HL-60 (cell line): ENCODE results near the gene SCGB1D2.
A peak's percentile ranks its signal among the peaks of the same experiment; 100 is the strongest.
"Not testable (repeated sequence)": the region's sequence is repeated elsewhere in the genome, so short reads cannot be mapped to it uniquely, and the experiment has no call there.

Source experiments
- DNase-seq, 2 experiments: peaks; one replicate each; pipeline ENCODE4 v3.0.0-alpha.2; 2010 to 2020; ENCODE audit warnings: low read depth in 1 of 2, low spot score in 1 of 2
- H3K27ac ChIP-seq: fragments of 250-450 bp; sonication (Bioruptor Pico); replicated peaks from 2 replicates; pipeline ENCODE4 v1.5.1; 2020; ENCODE audit warnings: mild to moderate bottlenecking, moderate library complexity
- H3K27me3 ChIP-seq: fragments of 250-450 bp; sonication (Bioruptor Pico); 2 replicates; pipeline ENCODE4 v1.5.1; 2021; ENCODE audit warnings: mild to moderate bottlenecking, moderate library complexity; ENCODE audit not compliant: insufficient read depth, poor library complexity, severe bottlenecking
- H3K4me3 ChIP-seq: replicated peaks from 2 replicates; pipeline ENCODE4 v1.5.1; 2011; ENCODE audit warnings: mild to moderate bottlenecking, control low read depth, low read length; ENCODE audit not compliant: insufficient read depth
- CTCF ChIP-seq: IDR thresholded peaks from one replicate; pipeline ENCODE4 v1.5.1; 2011; ENCODE audit warnings: low read length, control low read depth, inconsistent platforms; ENCODE audit not compliant: insufficient read depth
- GABPA ChIP-seq: IDR thresholded peaks from 2 replicates; pipeline ENCODE4 v1.6.1; 2012; ENCODE audit warnings: low read depth
- POLR2AphosphoS5 ChIP-seq: IDR thresholded peaks from 2 replicates; pipeline ENCODE4 v1.6.1; 2012; ENCODE audit warnings: low read depth
- REST ChIP-seq: IDR thresholded peaks from 2 replicates; pipeline ENCODE4 v1.6.1; 2012; ENCODE audit warnings: low read depth; ENCODE audit not compliant: insufficient replicate concordance
- SPI1 ChIP-seq: IDR thresholded peaks from 2 replicates; pipeline ENCODE4 v1.6.1; 2012; ENCODE audit warnings: low read depth, mild to moderate bottlenecking, borderline replicate concordance

SCGB1D2 gene

GRCh38 chr11:62205441-62205840, 36.6 kb upstream of the SCGB1D2 start:
- no peak for TF ChIP-seq REST
- TF ChIP-seq SPI1 = no peak
- TF ChIP-seq CTCF = no peak
- TF ChIP-seq POLR2AphosphoS5 = no peak
- TF ChIP-seq GABPA = no peak
- H3K27me3 ChIP-seq = no peaks in the 10 kb centered on the region
- no peak for DNase-seq
- H3K4me3 ChIP-seq = no peak overlapping the region
- no peak overlapping the region for H3K27ac ChIP-seq

GRCh38 chr11:62206276-62207066, 35.6 kb upstream of the SCGB1D2 start:
- not testable (repeated sequence) for H3K27ac ChIP-seq, H3K27me3 ChIP-seq, H3K4me3 ChIP-seq, DNase-seq

GRCh38 chr11:62208785-62209144, 33.3 kb upstream of the SCGB1D2 start:
- Histone ChIP-seq H3K27me3 (peaks cover 2% of the 10 kb centered on the region), H3K27ac (no peak overlapping the region), H3K4me3 (no peak overlapping the region)
- no peak for TF ChIP-seq SPI1
- no peak for TF ChIP-seq GABPA
- no peak for TF ChIP-seq REST
- no peak for TF ChIP-seq CTCF
- TF ChIP-seq POLR2AphosphoS5 = no peak
- DNase-seq = no peak

- no peak for TF ChIP-seq CTCF
- no peak for TF ChIP-seq GABPA
- TF ChIP-seq REST = no peak
- TF ChIP-seq SPI1 = no peak
- TF ChIP-seq POLR2AphosphoS5 = no peak
- peaks cover 5% of the 10 kb centered on the region for H3K27me3 ChIP-seq
- DNase-seq = peak in 1 of 2 experiments; percentile 14
Measured at GRCh38 chr11:62217191-62217748, 24.8 kb upstream of the SCGB1D2 start.

More at GRCh38 chr11:62217191-62217748, 24.8 kb upstream of the SCGB1D2 start:
- no peak overlapping the region for H3K27ac ChIP-seq
- H3K4me3 ChIP-seq = no peak overlapping the region
